Vagina (tissue), 2 donors: ENCODE results near the gene NAALAD2.
"Not testable (repeated sequence)": the region's sequence is repeated elsewhere in the genome, so short reads cannot be mapped to it uniquely, and the experiment has no call there.

Experiments used
- CTCF ChIP-seq, 3 experiments: fragments of 450-650 bp in 2 of 3; fragments of 200-600 bp in 1 of 3; sonication (generic) in 1 of 3; IDR thresholded peaks; one replicate each; pipeline ENCODE4 v1.5.1; 2017 to 2019; ENCODE audit warnings: antibody characterized with exemption in 3 of 3, mild to moderate bottlenecking in 2 of 3, moderate library complexity in 2 of 3
- POLR2A ChIP-seq, 2 donors: fragments of 450-650 bp; IDR thresholded peaks; one replicate each; pipeline ENCODE4 v1.6.1; 2017; ENCODE audit warnings: antibody characterized with exemption in 2 of 2, mild to moderate bottlenecking in 2 of 2, moderate library complexity in 2 of 2

GRCh38 chr11:90239967-90240636 lies 105.6 kb downstream of the NAALAD2 start:
- not testable (repeated sequence) for TF ChIP-seq CTCF, POLR2A (IDR thresholded peaks at IDR 0.05)
